GM19455 (cell line): ENCODE measurements around the gene LARP6.

Source experiments
- ATAC-seq: cut with Tn5 transposase; IDR thresholded peaks from one replicate; pipeline ENCODE4 v1.9.1; 2021; ENCODE audit not compliant: unreplicated experiment

Gene LARP6

DNA sequence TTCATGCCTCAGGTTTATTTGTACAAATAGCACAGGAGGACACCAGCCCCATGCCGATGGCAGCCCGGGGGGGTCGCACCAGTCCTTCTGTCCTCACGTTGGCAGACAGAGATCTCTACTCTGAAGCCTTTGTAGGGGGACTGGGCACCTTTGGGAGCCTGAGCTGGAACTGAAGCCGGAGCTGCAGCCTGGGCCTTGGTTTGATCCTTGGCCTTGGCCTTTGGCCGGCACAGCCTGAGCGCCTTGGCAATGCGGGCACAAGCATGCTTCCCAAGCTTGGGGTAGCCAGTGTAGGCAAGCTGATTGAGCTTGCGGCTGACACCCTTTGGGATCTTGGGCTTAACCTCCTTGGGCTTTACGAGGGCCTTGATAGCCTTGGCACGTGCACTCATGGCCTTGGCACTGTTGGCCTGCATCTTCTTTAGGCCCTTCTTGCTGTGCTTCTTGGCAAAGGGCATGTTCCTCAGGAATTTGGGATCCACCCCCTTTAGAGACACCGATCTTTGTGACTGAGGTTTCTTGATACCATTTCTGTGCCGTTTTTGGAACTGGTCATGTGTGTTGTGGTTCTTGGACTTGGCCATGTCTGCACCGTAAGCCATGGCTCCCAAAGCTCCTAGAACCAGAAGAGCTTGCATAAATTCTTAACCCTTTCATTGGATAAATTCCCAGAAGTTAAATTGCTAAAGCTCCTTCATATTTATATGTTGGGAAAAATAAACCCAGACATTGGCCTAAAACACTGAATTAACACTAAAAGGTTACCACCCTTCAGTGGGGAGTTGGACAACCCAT is 57.2 kb downstream of the LARP6 start:
- ATAC-seq: no peak

DNA sequence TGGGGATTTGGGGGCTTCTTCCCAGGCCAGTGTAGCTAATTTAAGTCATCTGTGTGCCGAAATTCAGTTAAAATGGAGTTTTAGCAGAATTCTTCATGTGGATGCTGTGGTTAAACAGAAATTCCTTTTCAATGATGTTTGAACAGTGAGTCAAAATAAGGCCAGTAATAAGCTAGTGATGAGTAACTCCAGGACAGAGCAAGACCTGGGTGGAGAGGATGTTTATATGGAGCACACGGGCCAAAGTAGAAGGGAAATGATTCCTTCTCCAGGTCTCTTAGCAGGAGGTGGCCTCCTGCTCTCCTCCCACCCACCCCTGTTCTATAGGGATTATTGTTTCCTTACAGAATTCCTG is 58.7 kb downstream of the LARP6 start:
- ATAC-seq: no peak

GRCh38 chr15:70794596-70795310 is 59.2 kb downstream of the LARP6 start:
- ATAC-seq: no peak

DNA sequence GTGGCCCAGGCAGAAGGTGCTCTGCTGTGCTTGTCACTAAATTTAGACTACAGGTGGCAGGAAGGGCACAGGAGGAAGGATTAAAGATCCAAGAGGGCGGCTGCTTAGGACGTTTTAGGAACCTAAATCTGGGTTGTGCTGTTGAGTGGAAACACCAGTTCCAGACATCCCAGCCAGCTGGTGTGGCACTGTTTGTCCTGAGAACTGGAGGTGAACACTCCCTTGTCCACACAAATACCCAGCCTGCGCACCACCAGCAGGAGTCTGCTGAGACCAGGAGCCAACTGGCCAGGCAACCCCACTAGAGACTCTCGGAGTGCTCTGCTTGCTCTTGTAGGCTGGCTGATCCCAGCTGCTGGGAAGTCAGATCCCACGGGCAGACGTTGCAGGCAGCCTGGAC is 60.3 kb downstream of the LARP6 start:
- ATAC-seq: no peak

GRCh38 chr15:70792171-70792573 is 61.8 kb downstream of the LARP6 start:
- ATAC-seq: no peak

DNA sequence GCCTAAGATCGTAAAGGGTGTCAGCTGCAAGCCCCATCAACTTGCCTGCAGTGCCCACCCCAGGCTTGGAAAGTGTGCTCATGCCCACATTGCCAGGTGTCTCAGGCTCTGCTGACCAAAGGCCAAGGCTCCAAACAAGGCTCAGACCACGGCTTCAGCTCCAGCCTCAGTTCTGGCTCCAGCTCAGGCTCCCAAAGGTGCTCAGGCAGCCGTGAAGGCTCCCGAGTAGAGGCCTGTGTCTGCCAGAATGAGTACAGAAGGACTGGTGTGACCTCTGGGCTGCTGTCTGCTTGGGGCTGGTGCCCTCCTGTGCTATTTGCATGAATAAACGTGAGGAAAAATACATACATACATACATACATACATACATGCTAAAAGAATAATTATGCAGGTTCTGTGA is 62.7 kb downstream of the LARP6 start:
- no peak for ATAC-seq

DNA sequence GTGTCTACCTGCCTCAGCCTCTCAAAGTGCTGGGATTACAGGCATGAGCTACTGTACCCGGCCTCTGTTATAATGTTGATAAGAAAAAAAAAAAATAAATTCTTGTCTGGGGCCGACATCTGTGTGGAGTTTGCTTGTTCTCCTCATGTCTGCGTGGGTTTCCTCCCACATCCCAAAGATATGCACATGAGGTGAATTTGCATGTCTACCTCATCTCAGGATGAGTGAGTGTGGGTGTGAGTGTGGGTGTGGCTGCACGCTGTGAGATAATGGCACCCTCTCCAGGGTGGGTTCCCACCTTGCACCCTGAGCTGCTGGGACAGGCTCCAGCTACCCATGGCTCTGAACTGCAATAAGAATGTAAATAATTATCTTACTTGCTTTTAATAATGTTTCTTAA is 64.7 kb downstream of the LARP6 start:
- no peak for ATAC-seq

GRCh38 chr15:70788114-70789049 is 65.6 kb downstream of the LARP6 start:
- no peak for ATAC-seq

GRCh38 chr15:70786996-70787395 is 67.0 kb downstream of the LARP6 start:
- ATAC-seq: no peak

- no peak for ATAC-seq
These were observed 70.3 kb downstream of the LARP6 start for GRCh38 chr15:70783610-70784022.

GRCh38 chr15:70783041-70783440 is 70.9 kb downstream of the LARP6 start:
- ATAC-seq: no peak

DNA sequence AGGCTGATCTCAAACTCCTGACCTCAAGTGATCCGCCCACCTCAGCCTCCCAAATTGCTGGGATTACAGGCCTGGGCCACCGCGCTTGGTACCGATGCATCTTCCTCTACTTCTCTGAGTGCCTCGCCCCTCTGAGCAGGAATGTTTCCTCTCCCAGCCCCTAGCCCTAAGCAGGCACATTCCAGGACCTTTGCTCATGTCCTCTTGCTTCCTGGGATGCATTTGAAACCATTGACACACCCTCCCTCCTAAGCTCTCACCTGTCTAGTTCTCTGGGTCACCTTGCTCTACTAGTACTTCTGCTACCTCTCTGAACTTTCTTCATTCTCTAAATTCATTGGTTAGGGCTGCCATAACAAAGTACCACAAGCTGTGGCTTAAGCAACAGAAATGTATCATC is 72.7 kb downstream of the LARP6 start:
- ATAC-seq: no peak
